ENCODE results near the gene MAP9.
A peak's percentile ranks its signal among the peaks of the same experiment; 100 is the strongest.

Gene MAP9

DNA sequence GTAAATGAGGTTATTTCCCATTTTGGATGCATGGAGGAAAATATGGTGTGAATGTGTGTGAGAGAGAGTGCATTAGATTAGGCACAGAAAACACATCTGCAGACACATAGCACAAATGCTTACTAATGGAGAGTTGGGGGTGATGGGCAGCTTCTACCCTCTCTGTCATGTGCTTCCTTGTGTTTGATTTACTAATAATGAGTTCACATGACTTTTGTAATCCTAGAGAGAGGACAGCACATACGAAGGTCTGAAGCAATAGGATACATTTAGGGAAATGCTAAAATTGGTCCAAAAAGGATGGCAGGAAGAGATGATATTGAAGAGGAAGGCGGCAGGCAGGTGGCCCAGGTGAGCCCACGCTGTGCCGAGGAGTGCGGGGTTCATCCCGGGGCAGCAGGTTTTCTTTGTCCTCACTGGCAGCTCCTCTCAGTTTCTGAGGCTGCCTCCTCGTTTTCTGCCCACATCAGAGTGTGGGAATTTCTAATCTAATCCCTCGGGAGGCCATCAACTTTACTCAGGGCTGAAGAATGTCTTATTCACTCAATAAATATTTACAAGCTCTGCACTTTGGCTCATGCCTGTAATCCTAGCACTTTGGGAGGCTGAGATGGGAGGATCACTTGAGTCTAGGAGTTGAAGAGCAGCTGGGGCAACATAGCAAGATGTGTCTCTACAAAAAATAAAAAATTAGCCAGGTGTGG, 15.9 kb upstream of the MAP9 start:
- peak; percentile 58 for DNase-seq (ENCODE audit: low read depth)
- TF ChIP-seq, protein P1, sequence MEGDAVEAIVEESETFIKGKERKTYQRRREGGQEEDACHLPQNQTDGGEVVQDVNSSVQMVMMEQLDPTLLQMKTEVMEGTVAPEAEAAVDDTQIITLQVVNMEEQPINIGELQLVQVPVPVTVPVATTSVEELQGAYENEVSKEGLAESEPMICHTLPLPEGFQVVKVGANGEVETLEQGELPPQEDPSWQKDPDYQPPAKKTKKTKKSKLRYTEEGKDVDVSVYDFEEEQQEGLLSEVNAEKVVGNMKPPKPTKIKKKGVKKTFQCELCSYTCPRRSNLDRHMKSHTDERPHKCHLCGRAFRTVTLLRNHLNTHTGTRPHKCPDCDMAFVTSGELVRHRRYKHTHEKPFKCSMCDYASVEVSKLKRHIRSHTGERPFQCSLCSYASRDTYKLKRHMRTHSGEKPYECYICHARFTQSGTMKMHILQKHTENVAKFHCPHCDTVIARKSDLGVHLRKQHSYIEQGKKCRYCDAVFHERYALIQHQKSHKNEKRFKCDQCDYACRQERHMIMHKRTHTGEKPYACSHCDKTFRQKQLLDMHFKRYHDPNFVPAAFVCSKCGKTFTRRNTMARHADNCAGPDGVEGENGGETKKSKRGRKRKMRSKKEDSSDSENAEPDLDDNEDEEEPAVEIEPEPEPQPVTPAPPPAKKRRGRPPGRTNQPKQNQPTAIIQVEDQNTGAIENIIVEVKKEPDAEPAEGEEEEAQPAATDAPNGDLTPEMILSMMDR (IDR thresholded peaks at IDR 0.05; ENCODE audit: insufficient read depth, low read depth, low read length, missing control alignments) = no peak
- H3K4me3 ChIP-seq (ENCODE audit: low read length) = no peak overlapping the region

DNA sequence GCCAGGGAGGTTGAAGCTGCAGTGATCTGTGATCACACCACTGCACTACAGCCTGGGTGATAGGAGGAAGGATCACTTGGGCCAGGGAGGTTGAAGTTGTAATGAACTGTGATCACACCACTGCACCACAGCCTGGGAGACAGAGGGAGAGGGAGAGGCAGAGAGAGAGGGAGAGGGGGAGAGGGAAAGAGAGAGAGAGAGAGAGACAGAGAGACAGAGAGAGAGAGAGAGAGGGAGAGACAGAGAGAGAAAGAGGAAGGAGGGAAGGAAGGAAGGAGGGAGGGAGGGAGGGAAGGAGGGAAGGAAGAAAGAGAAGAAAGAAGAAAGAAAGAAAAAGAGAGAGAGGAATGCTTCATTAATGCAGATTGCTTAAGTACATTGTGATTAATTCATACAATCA, 15.2 kb upstream of the MAP9 start:
- no peak for DNase-seq (ENCODE audit: low read depth)
- TF ChIP-seq, protein P1 (IDR thresholded peaks at IDR 0.05; ENCODE audit: insufficient read depth, low read depth, low read length, missing control alignments) = no peak
- H3K4me3 ChIP-seq (ENCODE audit: low read length) = no peak overlapping the region

DNA sequence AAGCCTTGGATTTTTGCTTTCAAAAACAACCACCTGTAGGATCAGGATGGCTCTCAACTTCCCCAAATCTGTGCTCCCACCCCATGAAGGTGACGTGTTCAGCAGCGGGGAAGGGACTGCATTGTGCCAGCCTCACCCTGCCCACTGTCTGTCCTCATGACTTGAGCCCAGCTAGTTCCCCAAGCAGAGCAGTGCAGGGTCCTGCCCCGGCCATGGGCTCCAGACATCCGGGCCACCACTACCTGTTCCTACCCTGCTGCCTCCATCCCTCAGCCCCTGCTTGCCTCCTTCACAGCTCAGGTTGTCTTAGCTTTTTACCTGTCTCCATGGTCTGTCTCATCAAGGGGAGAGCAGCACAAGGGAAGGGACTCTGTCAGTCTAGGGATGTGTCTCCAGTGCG, 11.4 kb upstream of the MAP9 start:
- DNase-seq (ENCODE audit: low read depth) = no peak
- TF ChIP-seq, protein P1 (IDR thresholded peaks at IDR 0.05; ENCODE audit: insufficient read depth, low read depth, low read length, missing control alignments) = no peak
- H3K4me3 ChIP-seq (ENCODE audit: low read length) = no peak overlapping the region

DNA sequence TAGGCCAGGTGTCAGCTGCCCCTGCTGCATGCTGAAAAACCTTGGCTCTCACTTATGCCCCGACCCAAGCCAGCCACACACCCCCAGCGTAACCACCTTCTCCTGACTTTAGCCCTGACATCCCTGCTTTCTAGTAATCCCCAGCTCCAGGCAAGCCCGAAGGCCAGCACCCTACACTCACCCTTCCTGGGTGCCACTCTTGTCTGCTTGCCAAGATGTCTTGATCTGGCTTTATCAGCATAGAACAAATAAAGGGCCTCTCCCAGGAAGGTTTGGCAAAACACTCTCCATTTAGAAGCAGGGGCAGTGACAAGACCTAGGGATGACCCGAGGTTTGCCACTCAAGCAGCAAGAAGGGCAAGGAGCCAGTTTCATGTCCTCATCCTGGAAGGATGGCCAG, 6.8 kb upstream of the MAP9 start:
- TF ChIP-seq, protein P1 (IDR thresholded peaks at IDR 0.05; ENCODE audit: insufficient read depth, low read depth, low read length, missing control alignments) = no peak
- no peak for DNase-seq (ENCODE audit: low read depth)
- H3K4me3 ChIP-seq (ENCODE audit: low read length) = no peak overlapping the region

DNA sequence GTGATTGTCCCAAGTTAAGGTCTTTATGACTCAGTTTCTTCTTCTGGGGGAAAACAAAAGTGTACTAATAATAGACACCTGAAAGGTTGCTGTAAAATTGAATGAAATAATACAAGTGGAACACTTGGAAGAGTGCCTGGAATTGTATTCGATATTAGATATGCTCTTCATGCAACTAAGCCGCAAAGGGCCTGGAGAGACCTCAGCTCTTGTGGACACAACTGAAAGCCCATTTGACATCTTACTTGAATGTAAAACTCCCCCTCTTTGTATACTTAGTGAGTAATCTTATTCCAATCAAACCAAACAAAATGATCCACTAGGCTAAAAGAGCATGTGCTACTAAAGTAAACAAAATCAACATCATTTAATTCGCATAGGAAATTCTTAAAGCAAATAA, 511 bp upstream of the MAP9 start:
- DNase-seq (ENCODE audit: low read depth) = peak; percentile 20
- H3K4me3 ChIP-seq (ENCODE audit: low read length) = peak overlapping the region; percentile 69

DNA sequence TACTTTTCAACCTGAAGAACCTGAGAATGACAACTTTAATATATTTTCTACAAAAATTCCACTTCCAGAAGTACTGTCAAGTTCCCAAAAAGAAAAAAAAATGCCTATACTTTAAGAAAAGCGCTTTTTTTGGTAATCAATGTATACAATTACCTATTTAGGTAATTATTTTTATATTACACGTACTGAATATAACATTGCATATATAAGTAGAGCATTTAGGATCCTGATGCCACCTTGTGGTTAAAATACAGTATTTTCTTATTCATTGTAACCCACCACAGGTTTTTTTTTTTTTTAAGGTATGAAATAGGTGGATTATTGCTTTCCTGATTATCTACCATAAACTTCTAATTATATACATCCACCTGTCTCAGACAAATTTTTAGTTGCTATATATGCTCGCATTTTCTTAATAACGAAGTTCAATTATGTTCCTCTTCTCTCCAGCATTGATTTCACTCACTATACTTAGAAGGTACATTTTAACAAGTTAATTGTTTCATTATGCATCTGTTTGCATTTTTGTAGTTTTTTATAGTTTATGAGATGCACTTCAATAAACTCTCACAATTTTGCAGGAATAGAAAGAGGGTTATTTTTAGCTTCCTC, 5.2 kb downstream of the MAP9 start:
- no peak overlapping the region for H3K4me3 ChIP-seq (ENCODE audit: low read length)
- TF ChIP-seq, protein P1 (IDR thresholded peaks at IDR 0.05; ENCODE audit: insufficient read depth, low read depth, low read length, missing control alignments) = peak; percentile 20
- DNase-seq (ENCODE audit: low read depth) = peak; percentile 40

More for the DNA sequence above, 511 bp upstream of the MAP9 start:
- TF ChIP-seq, protein P1 (IDR thresholded peaks at IDR 0.05; ENCODE audit: insufficient read depth, low read depth, low read length, missing control alignments) = no peak

DNA sequence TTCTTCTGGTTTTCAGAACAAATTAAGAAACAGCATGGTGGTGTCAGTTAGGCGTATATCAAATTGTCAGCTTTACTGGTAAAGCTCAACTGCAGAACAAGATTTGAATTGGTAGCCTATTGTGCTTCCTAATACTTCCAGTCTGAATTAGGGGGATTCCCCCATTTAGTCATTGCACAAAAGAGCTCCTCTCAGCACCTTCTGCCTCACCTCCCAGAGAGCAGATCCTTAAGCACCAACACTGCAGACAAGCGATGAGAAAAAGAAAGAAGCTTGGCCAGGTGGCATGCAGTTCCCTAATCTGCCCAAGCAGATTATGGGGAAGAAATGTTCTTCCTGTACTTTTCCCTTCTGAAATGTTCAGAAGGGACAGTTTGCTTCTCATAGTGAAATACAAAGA, 9.2 kb downstream of the MAP9 start:
- no peak overlapping the region for H3K4me3 ChIP-seq (ENCODE audit: low read length)
- peak; percentile 21 for DNase-seq (ENCODE audit: low read depth)
- TF ChIP-seq, protein P1 (IDR thresholded peaks at IDR 0.05; ENCODE audit: insufficient read depth, low read depth, low read length, missing control alignments) = no peak
